Skeletal muscle satellite cell (primary cell): ENCODE data around the gene PNMA8C.
"Not testable (repeated sequence)": the region's sequence is repeated elsewhere in the genome, so short reads cannot be mapped to it uniquely, and the experiment has no call there.

Experiments
- H3K27me3 ChIP-seq: 2 replicates; pipeline ENCODE4 v1.7.0; 2013; ENCODE audit warnings: low read length; ENCODE audit not compliant: control insufficient read depth, insufficient read depth
- H3K36me3 ChIP-seq: 2 replicates; pipeline ENCODE4 v1.7.0; 2013; ENCODE audit warnings: mild to moderate bottlenecking, control low read depth, low read length; ENCODE audit not compliant: insufficient read depth
- H3K4me1 ChIP-seq: 2 replicates; pipeline ENCODE4 v1.7.0; 2013; ENCODE audit warnings: low read length; ENCODE audit not compliant: control insufficient read depth, insufficient read depth
- H3K4me2 ChIP-seq: 2 replicates; pipeline ENCODE4 v1.7.0; 2013; ENCODE audit warnings: mild to moderate bottlenecking, low read length
- H3K4me3 ChIP-seq: 2 replicates; pipeline ENCODE4 v1.7.0; 2013; ENCODE audit warnings: low read length
- H3K9ac ChIP-seq: 2 replicates; pipeline ENCODE4 v1.7.0; 2013; ENCODE audit warnings: mild to moderate bottlenecking, low read depth, low read length, moderate library complexity
- H3K9me3 ChIP-seq: replicated peaks from 2 replicates; pipeline ENCODE4 v1.7.0; 2013; ENCODE audit warnings: mild to moderate bottlenecking, control low read depth, low read length

PNMA8C gene

DNA sequence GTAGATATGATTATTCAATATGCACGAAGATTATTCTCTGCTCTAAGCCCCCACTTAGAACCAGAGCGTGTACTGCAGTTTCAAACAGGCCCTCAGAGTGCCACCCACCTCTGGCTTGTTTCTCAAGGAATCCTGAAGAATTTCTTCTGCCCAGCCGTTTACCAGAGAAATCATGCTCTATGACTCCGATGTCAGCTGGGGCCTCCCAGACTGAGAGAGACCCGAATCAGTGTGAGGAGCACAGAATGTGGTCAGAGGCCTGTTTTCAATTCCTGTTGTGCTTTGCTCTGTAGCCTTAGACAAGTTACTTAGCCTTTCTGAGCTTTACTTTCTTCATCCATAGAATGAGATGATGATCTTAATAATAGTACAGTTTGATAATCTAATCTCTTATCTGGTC lies 5.5 kb downstream of the PNMA8C start:
- H3K4me1 ChIP-seq, result peaks cover 4% of the 10 kb centered on the region
- no peaks in the 10 kb centered on the region for H3K9me3 ChIP-seq
- H3K36me3 ChIP-seq, result no peaks in the 10 kb centered on the region
- no peak overlapping the region for H3K4me3 ChIP-seq
- no peak overlapping the region for H3K4me2 ChIP-seq
- no peak overlapping the region for H3K9ac ChIP-seq
- H3K27me3 ChIP-seq, result peaks cover 2% of the 10 kb centered on the region

DNA sequence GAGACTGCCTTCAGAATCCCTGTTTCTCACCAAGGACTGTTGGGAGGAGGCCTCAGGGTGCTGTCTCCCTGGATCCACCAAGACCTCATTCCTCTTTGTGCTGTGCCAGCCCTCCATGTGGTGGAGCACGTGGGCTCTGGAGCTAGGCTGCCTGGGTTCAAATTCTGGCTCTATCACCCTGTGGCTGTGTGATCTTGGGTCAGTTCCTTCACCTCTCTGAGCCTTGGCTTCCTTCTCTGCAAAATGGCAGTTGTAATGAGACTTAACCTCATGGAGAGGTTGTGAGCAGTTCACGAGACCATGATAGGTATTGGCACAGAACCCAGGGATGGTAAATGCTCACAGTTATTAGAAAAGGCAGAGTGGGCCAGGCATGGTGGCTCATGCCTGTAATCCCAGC lies 6.4 kb downstream of the PNMA8C start:
- H3K4me2 ChIP-seq, result no peak overlapping the region
- no peak overlapping the region for H3K4me3 ChIP-seq
- no peaks in the 10 kb centered on the region for H3K9me3 ChIP-seq
- no peaks in the 10 kb centered on the region for H3K27me3 ChIP-seq
- peaks cover 4% of the 10 kb centered on the region for H3K4me1 ChIP-seq
- no peaks in the 10 kb centered on the region for H3K36me3 ChIP-seq
- H3K9ac ChIP-seq, result no peak overlapping the region

DNA sequence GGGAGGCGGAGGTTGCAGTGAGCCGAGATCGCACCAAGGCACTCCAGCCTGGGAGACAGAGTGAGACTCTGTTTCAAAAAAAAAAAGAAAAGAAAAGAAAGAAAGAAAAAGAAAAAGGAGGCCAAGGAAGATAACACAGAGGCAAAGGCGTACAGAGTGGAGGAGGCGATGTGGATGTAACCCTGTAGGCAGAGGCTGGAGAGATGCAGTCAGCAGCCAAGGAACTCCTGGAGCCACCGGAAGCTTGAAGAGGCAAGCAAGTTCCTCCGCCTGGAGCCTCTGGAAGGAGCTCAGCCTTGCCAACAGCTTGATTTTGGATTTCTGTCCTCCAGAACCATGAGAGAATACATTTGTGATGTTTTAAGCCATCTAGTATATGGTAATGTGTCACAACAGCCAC lies 8.7 kb downstream of the PNMA8C start:
- Histone ChIP-seq H3K4me1 (peaks cover 10% of the 10 kb centered on the region), H3K4me2 (no peak overlapping the region), H3K27me3 (no peaks in the 10 kb centered on the region), H3K9ac (no peak overlapping the region), H3K4me3 (no peak overlapping the region), H3K9me3 (no peaks in the 10 kb centered on the region), H3K36me3 (no peaks in the 10 kb centered on the region)

DNA sequence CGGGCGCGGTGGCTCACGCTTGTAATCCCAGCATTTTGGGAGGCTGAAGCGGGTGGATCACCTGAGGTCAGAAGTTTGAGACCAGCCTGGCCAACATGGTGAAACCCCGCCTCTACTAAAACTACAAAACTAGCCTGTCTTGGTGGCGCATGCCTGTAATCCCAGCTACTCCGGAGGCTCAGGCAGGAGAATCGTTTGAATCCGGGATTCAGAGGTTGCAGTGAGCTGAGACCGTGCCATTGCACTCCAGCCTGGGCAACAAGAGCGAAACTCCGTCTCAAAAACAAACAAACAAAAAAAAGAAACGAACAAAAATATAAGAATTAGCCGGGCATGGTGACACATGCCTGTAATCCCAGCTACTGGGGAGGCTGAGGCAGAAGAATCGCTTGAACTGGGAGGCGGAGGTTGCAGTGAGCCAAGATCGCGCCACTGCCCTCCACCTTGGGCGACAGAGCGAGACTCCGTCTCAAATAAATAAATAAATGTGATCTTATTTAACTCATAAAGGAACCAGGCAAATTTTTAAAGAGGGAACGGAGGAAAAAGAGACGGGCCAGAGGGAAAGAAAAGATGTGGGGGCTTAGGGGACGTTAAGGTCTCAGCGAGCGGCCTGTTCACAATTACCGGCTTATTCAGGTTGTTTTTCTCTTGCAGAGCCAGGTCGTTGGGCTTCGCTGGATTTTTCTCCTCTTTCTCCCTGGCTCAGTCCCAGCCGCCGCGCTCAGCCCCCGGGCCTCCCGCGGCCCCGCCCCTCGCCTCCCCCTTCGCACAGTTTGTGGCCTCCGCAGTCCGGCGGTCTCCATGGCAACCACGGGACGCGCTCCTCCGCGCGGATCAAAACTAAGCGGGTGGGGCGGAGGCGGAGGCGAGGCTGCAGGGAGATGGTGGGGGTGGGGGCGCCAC lies 12.7 kb downstream of the PNMA8C start:
- H3K9me3 ChIP-seq, H3K27me3 ChIP-seq, H3K36me3 ChIP-seq: not testable (repeated sequence)
- Histone ChIP-seq H3K4me3 (peak overlapping the region; percentile 70), H3K4me1 (peaks cover 36% of the 10 kb centered on the region), H3K4me2 (peak overlapping the region; percentile 80), H3K9ac (peak overlapping the region; percentile 53)

DNA sequence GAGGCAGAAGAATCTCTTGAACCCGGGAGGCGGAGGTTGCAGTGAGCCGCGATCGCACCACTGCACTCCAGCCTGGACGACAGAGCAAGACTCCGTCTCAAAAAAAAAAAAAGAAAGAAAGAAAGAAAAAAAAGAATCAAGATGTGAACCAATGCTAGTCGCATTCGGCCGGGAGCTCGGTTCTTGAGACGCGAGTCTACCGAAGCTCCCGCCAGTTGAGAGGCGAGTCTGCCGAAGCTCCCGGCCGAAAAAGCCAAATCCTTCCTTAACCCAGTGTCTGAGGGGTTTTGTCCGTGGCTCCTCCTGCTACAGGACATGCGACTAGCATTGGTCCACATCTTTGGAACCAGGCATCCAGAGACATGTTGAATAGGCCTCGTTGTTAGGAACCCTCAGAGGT lies 13.8 kb downstream of the PNMA8C start:
- H3K4me2 ChIP-seq, H3K4me3 ChIP-seq, H3K27me3 ChIP-seq, H3K36me3 ChIP-seq, H3K9me3 ChIP-seq, H3K9ac ChIP-seq: not testable (repeated sequence)
- peaks cover 39% of the 10 kb centered on the region for H3K4me1 ChIP-seq

DNA sequence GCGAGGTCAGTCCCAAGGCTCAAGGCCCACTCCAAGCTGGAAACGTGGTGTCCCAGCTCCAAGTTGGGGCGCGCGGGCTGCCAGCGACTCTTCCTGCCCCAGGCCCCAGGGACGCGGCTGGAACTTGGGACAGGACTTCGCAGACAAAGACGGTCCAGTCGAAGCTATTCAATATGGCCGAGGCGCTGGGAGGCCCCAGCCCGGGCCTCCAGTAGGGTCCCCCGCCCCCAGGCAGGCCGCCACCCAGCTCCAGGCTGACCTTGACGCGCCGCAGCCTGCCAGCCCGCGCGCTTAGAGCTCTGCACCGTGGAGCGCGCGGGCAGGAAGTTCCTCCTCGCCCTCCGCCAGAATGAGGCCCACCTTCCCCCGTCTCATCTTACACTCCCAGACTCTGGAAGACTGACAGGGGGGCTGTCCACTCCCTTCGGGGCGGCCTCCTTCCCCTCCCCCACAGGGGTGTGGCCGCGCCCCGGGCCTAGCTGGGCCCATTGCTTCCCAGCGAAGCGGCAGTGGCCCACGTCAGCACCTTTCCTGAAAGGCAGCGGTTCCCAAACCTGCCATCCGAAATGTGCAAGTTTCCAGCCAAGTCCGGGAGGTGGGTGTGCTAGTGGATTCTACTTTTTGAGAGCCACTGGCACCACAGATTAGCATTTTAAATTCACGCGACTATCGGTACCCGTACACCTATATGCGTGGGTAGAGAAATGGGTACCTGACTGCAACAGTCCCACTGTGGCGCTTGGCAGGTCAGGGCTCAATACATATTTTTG lies 15.3 kb downstream of the PNMA8C start, which contains the start of gene CCDC8:
TSS of gene CCDC8 (minus strand) at position 303 of the 770 bp plus-strand sequence. CDS start 754 bp downstream, outside the sequence.
- Histone ChIP-seq H3K27me3 (peaks cover 3% of the 10 kb centered on the region), H3K9me3 (no peaks in the 10 kb centered on the region), H3K36me3 (no peaks in the 10 kb centered on the region), H3K4me3 (peak within 1 kb of the TSS; percentile 63), H3K9ac (peak within 1 kb of the TSS; percentile 80), H3K4me2 (peak within 1 kb of the TSS; percentile 79), H3K4me1 (peaks cover 44% of the 10 kb centered on the region)

DNA sequence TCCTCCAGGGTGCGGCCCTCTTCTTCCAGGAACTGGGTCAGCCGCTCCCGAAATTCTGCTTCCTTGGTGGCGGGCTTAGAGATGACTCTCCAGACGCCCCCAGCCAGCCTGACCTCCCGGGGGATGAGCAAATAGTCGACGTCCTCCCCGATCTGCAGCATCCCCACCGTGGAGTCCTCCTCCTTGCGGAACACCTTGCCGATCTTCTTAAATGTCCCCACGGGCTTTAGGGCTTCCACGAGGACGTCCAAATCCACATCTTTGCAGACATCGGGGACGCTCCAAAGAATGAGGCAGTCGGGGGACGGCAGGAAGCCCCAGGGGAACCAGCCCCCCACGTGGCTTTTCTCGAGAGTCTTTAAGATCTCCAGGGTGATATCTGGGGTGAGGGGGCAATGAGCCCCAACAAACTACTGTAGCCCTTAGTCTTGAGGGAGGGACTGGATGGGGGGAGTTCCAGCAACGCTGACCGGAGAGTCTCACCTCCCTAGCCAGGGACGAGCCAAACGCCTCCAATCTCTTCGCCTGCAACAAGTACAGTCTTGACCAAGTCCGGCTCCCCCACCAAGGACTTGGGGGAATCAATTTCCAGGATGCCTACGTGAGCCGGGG lies 16.0 kb downstream of the PNMA8C start:
- H3K9me3 ChIP-seq, result no peaks in the 10 kb centered on the region
- H3K27me3 ChIP-seq, result peaks cover 6% of the 10 kb centered on the region
- H3K4me1 ChIP-seq, result peaks cover 46% of the 10 kb centered on the region
- H3K9ac ChIP-seq, result peak overlapping the region; percentile 80
- H3K36me3 ChIP-seq, result no peaks in the 10 kb centered on the region
- peak overlapping the region; percentile 63 for H3K4me3 ChIP-seq
- peak overlapping the region; percentile 79 for H3K4me2 ChIP-seq

DNA sequence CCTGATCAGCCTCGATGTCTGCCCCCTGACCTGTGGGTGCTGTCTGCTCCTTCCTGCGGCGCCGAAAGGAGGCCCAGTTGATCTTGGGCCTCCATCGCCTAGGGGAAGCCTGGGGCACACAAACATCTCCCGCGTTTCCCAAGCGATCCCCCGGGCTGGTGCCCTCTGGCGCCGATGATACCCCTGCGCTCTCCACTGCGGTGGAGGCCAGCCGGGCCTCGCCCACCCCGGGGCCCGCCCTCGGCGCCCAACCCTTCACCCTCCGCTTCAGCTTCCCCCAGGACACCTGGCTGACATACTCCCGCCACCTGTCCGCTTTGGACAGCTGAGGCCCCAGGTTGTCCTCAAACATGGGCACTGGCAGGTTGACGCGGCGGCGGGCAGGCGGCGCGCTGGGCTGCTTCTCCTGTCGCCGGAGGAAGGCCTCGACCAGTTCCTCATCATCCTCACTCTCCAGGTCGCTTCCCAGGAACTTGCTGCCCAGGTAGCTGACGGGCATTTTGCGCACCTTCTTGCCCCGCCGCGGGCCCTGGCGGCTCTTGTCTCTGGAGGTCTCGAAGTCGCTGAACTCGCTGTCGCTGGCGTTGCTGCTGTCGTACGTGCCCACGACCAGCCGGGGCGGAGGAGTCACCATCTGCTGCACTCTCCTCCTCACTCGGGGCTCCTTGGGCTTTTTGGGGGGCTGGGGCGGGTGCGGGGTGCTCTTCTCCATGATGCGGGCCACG lies 16.6 kb downstream of the PNMA8C start:
- Histone ChIP-seq H3K36me3 (no peaks in the 10 kb centered on the region), H3K4me3 (peak overlapping the region; percentile 63), H3K4me2 (peak overlapping the region; percentile 79), H3K9ac (peak overlapping the region; percentile 80), H3K4me1 (peaks cover 46% of the 10 kb centered on the region), H3K27me3 (peaks cover 7% of the 10 kb centered on the region), H3K9me3 (no peaks in the 10 kb centered on the region)

DNA sequence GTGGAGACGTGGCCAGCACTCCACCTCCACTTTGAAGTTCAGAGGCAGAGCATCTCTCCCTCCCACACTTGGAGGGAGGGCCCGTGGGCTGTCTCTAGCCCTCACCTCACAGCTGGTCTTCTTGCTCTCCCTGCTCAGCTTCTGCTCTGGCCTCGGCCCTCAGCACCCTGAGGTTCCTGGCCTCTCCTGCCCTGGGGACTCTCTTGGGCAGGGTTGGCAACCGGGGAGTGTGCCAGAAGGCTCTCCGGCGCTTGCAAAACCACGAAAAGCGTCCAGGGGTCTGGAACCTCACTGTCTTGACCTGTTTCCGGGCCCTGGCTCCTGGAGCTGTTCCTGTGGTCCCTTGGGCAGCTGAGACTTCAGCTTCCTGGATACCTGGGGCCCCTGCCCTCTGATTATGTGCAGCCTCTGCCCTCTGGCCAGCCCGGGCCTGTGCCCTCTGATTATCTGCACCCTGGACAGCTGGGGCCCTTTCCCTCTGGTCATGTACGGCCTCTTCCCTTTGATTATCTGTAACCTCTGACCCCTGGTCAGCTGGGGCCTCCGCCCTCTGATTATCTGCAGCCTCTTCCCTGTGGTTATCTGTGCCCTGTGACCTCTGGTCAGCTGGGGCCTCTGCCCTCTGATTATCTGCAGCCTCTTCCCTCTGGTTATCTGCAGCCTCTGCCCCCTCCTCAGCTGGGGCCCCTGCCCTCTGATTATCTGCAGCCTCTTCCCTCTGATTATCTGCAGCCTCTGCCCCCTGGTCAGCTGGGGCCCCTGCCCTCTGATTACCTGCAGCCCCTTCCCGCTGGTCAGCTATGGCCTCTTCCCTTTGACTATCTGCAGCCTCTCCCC lies 17.4 kb downstream of the PNMA8C start:
- H3K9me3 ChIP-seq, result no peaks in the 10 kb centered on the region
- H3K4me3 ChIP-seq, result peak overlapping the region; percentile 63
- H3K36me3 ChIP-seq, result no peaks in the 10 kb centered on the region
- peaks cover 7% of the 10 kb centered on the region for H3K27me3 ChIP-seq
- H3K9ac ChIP-seq, result peak overlapping the region; percentile 80
- peak overlapping the region; percentile 79 for H3K4me2 ChIP-seq
- H3K4me1 ChIP-seq, result peaks cover 40% of the 10 kb centered on the region

DNA sequence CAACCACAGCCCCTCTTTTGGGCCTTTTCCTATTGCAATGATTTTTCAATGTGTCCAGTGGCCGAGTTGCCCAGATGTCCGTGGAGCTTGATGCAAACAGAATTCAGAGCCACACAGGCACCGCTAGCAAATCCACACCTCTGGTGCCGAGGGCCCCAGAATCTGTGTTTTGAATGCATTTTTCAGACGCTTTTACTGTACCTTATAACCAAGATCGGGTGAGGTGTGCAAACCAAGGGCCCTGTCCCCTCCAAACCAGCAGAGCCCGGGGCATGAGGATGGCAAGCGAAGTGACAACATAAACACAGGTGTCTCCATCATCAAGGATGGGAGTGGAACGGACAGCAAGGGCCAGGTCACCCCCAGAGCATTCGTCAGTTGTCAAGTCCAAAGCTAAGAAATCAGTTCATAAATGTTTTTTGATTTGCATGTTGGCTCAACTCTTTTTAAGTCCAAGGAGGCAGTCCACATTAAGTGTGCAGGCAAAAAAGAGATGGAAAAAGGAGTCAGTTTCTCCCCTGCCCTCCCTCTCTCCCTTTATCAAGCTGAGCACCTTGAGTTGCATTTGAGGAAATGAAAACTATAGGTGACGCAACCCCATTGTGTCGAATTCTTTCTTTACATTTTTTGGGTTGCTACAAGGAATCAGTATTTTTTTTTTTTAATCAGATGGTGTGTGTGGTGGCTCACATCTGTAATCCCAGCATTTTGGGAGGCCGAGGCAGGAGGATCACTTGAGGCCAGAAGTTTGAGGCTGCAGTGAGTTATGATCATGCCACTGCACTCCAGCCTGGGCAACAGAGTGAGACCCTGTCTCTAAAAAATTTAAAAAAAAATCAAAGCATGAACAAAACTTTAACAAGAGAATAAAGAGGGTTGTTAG lies 18.3 kb downstream of the PNMA8C start:
- H3K27me3 ChIP-seq, result peaks cover 7% of the 10 kb centered on the region
- H3K36me3 ChIP-seq, result no peaks in the 10 kb centered on the region
- no peaks in the 10 kb centered on the region for H3K9me3 ChIP-seq
- peaks cover 36% of the 10 kb centered on the region for H3K4me1 ChIP-seq
- peak overlapping the region; percentile 63 for H3K4me3 ChIP-seq
- peak overlapping the region; percentile 79 for H3K4me2 ChIP-seq
- no peak overlapping the region for H3K9ac ChIP-seq
